Gastroesophageal sphincter (tissue), 3 donors: ENCODE results near the gene RSPO1.

ENCODE experiments used
- CTCF ChIP-seq, 4 experiments: fragments of 200-600 bp in 2 of 4; fragments of 450-650 bp in 2 of 4; sonication (generic) in 1 of 4; IDR thresholded peaks; one replicate each; pipeline ENCODE4 v1.5.1; 2017 to 2019; ENCODE audit warnings: antibody characterized with exemption in 4 of 4, mild to moderate bottlenecking in 2 of 4, moderate library complexity in 2 of 4
- EP300 ChIP-seq: sonication (generic); formaldehyde crosslinking; IDR thresholded peaks from one replicate; pipeline ENCODE4 v1.6.1; 2017; ENCODE audit warnings: antibody characterized with exemption, mild to moderate bottlenecking
- POLR2A ChIP-seq, 2 donors: fragments of 450-650 bp; IDR thresholded peaks; one replicate each; pipeline ENCODE4 v1.6.1; 2017; ENCODE audit warnings: antibody characterized with exemption in 2 of 2, mild to moderate bottlenecking in 2 of 2, moderate library complexity in 1 of 2
- POLR2AphosphoS5 ChIP-seq: sonication (generic); formaldehyde crosslinking; IDR thresholded peaks from one replicate; pipeline ENCODE4 v1.6.1; 2017; ENCODE audit warnings: antibody characterized with exemption

GRCh38 chr1:37676281-37677142, 41.8 kb upstream of the RSPO1 start:
- TF ChIP-seq CTCF (IDR thresholded peaks at IDR 0.05) (no peak), POLR2A (IDR thresholded peaks at IDR 0.05) (no peak), EP300 (no peak), POLR2AphosphoS5 (no peak)
